HepG2 (cell line): ENCODE measurements around the gene CEP104. TPM values are rescaled to one million over a fixed set of nuclear protein-coding genes. Genes with fewer than 3 reads are reported as not detected.

Experiments
- FOSL1 ChIP-seq: sonication (generic); formaldehyde crosslinking; IDR thresholded peaks from 2 replicates; pipeline ENCODE4 v1.9.0; 2021; ENCODE audit warnings: missing genetic modification reagents, borderline replicate concordance
- JUNB ChIP-seq: sonication (generic); formaldehyde crosslinking; IDR thresholded peaks from 2 replicates; pipeline ENCODE4 v1.8.0; 2022; ENCODE audit warnings: missing genetic modification reagents, mild to moderate bottlenecking, borderline replicate concordance
- KDM2A ChIP-seq: sonication (generic); formaldehyde crosslinking; IDR thresholded peaks from 2 replicates; pipeline ENCODE4 v1.4.0; 2020; ENCODE audit warnings: low read depth, missing genetic modification reagents, borderline replicate concordance
- MTA3 ChIP-seq: sonication (generic); formaldehyde crosslinking; IDR thresholded peaks from 2 replicates; pipeline ENCODE4 v1.4.0; 2020; ENCODE audit warnings: missing genetic modification reagents
- MZF1 ChIP-seq: sonication (generic); formaldehyde crosslinking; IDR thresholded peaks from 2 replicates; pipeline ENCODE4 v1.8.1; 2023; ENCODE audit warnings: mild to moderate bottlenecking, missing genetic modification reagents, borderline replicate concordance
- SKI ChIP-seq: fragments of 450-650 bp; IDR thresholded peaks from one replicate; pipeline ENCODE4 v1.6.1; 2018; ENCODE audit warnings: mild to moderate bottlenecking; ENCODE audit not compliant: partially characterized antibody
- TAF1 ChIP-seq: sonication (generic); formaldehyde crosslinking; IDR thresholded peaks from 2 replicates; pipeline ENCODE4 v1.4.0; 2020; ENCODE audit warnings: missing genetic modification reagents
- ZBTB39 ChIP-seq: sonication (generic); formaldehyde crosslinking; IDR thresholded peaks from 2 replicates; pipeline ENCODE4 v1.5.0; 2020; ENCODE audit warnings: missing genetic modification reagents
- ZBTB44 ChIP-seq: sonication (generic); formaldehyde crosslinking; IDR thresholded peaks from 2 replicates; pipeline ENCODE4 v1.4.0; 2020; ENCODE audit warnings: missing genetic modification reagents
- ZNF235 ChIP-seq: sonication (generic); formaldehyde crosslinking; IDR thresholded peaks from 2 replicates; pipeline ENCODE4 v1.8.1; 2023; ENCODE audit warnings: mild to moderate bottlenecking, missing genetic modification reagents, borderline replicate concordance
- ZNF281 ChIP-seq: sonication (generic); formaldehyde crosslinking; IDR thresholded peaks from 2 replicates; pipeline ENCODE4 v1.4.0; 2020; ENCODE audit warnings: missing genetic modification reagents, borderline replicate concordance
- ZNF678 ChIP-seq: sonication (generic); formaldehyde crosslinking; IDR thresholded peaks from 2 replicates; pipeline ENCODE4 v1.4.0; 2020; ENCODE audit warnings: mild to moderate bottlenecking, missing genetic modification reagents
- ZNF784 ChIP-seq: sonication (generic); formaldehyde crosslinking; IDR thresholded peaks from 2 replicates; pipeline ENCODE4 v1.5.1; 2020; ENCODE audit warnings: missing genetic modification reagents, mild to moderate bottlenecking, borderline replicate concordance
- polyA plus RNA-seq, 8 experiments: library from polyadenylated mRNA; depleted of rRNA in 3 of 8; stranded (reverse) in 7 of 8; unstranded in 1 of 8; fragments of >200 nt; fragmentation: Illumina TruSeq in 4 of 8; extraction: Trizol in 4 of 8; gene quantifications; 2 replicates each; pipeline versions ENCODE4 v1.2.1 to v1.2.3, GENCODE V29; 2011 to 2016; ENCODE audit warnings: low read depth in 4 of 8, missing spikeins in 1 of 8, mixed read lengths in 1 of 8; ENCODE audit not compliant: insufficient read depth in 1 of 8
- total RNA-seq, 5 experiments: library from RNA; depleted of rRNA; stranded (reverse); fragments of >200 nt; fragmentation: Illumina TruSeq; extraction: Trizol; gene quantifications; 2 replicates each; pipeline ENCODE4 v1.2.3, GENCODE V29; 2016; ENCODE audit warnings: low read depth in 1 of 5
- TF ChIP-seq, protein P1 (sequence below): sonication (generic); formaldehyde crosslinking; IDR thresholded peaks from 2 replicates; pipeline ENCODE4 v1.4.0; 2020; ENCODE audit warnings: missing genetic modification reagents, mild to moderate bottlenecking, borderline replicate concordance
- TF ChIP-seq, protein P2 (sequence below): sonication (generic); formaldehyde crosslinking; IDR thresholded peaks from 2 replicates; pipeline ENCODE4 v1.5.0; 2020; ENCODE audit warnings: mild to moderate bottlenecking, missing genetic modification reagents, moderate library complexity

Gene CEP104
- total and polyA plus RNA-seq, 2 of the 13 experiments (the other 11 are each of a cell fraction or from before 2014, with no cell fraction given): 20.4 to 30.1 TPM

GRCh38 chr1:3900150-3900968 lies 43.3 kb upstream of the CEP104 start, which contains the start of gene C1orf174 (continued):
- TF ChIP-seq, protein P1, sequence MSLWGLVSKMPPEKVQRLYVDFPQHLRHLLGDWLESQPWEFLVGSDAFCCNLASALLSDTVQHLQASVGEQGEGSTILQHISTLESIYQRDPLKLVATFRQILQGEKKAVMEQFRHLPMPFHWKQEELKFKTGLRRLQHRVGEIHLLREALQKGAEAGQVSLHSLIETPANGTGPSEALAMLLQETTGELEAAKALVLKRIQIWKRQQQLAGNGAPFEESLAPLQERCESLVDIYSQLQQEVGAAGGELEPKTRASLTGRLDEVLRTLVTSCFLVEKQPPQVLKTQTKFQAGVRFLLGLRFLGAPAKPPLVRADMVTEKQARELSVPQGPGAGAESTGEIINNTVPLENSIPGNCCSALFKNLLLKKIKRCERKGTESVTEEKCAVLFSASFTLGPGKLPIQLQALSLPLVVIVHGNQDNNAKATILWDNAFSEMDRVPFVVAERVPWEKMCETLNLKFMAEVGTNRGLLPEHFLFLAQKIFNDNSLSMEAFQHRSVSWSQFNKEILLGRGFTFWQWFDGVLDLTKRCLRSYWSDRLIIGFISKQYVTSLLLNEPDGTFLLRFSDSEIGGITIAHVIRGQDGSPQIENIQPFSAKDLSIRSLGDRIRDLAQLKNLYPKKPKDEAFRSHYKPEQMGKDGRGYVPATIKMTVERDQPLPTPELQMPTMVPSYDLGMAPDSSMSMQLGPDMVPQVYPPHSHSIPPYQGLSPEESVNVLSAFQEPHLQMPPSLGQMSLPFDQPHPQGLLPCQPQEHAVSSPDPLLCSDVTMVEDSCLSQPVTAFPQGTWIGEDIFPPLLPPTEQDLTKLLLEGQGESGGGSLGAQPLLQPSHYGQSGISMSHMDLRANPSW (CRISPR knock-in tag): no peak
- TF ChIP-seq ZBTB44 (CRISPR knock-in tag) (no peak), JUNB (CRISPR knock-in tag) (no peak), KDM2A (CRISPR knock-in tag) (no peak), ZBTB39 (CRISPR knock-in tag) (no peak), ZNF784 (0 out of 2 replicates have a peak, but pooled peaks have one; percentile 25), MZF1 (CRISPR knock-in tag) (no peak), ZNF281 (no peak), TAF1 (peak; percentile 81), MTA3 (CRISPR knock-in tag) (no peak), FOSL1 (CRISPR knock-in tag) (no peak), SKI (peak; percentile 73), ZNF678 (no peak), ZNF235 (CRISPR knock-in tag) (no peak)
- TF ChIP-seq, protein P2, sequence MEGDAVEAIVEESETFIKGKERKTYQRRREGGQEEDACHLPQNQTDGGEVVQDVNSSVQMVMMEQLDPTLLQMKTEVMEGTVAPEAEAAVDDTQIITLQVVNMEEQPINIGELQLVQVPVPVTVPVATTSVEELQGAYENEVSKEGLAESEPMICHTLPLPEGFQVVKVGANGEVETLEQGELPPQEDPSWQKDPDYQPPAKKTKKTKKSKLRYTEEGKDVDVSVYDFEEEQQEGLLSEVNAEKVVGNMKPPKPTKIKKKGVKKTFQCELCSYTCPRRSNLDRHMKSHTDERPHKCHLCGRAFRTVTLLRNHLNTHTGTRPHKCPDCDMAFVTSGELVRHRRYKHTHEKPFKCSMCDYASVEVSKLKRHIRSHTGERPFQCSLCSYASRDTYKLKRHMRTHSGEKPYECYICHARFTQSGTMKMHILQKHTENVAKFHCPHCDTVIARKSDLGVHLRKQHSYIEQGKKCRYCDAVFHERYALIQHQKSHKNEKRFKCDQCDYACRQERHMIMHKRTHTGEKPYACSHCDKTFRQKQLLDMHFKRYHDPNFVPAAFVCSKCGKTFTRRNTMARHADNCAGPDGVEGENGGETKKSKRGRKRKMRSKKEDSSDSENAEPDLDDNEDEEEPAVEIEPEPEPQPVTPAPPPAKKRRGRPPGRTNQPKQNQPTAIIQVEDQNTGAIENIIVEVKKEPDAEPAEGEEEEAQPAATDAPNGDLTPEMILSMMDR (CRISPR knock-in tag): 0 out of 2 replicates have a peak, but pooled peaks have one; percentile 12
